OCI-LY1 (cell line): Measurements from ENCODE around the gene ZNF229.

ENCODE experiments used
- CTCF ChIP-seq: fragments of 200-600 bp; sonication (generic), shearing (Covaris generic); IDR thresholded peaks from 2 replicates; pipeline ENCODE4 v1.5.1; 2017; ENCODE audit warnings: mild to moderate bottlenecking, antibody characterized with exemption, low read length, moderate library complexity, mixed read lengths
- EZH2 ChIP-seq: fragments of 200-600 bp; sonication (generic), shearing (Covaris generic); IDR thresholded peaks from 2 replicates; pipeline ENCODE4 v1.8.0; 2017; ENCODE audit warnings: borderline replicate concordance, mixed run types, mild to moderate bottlenecking, antibody characterized with exemption, low read length, moderate library complexity, mixed read lengths

- TF ChIP-seq CTCF (no peak), EZH2 (no peak)
Measured at GRCh38 chr19:44438441-44438840, 9.8 kb downstream of the ZNF229 start.
